H9 (cell line): Measurements from ENCODE around the gene GAS6. TPM values are rescaled to one million over a fixed set of nuclear protein-coding genes. Genes with fewer than 3 reads are reported as not detected.

Source experiments
- DNase-seq: peaks from one replicate; pipeline ENCODE4 v3.0.0-alpha.2; 2017
- H2AFZ ChIP-seq: one replicate; pipeline ENCODE4 v1.6.1; 2013; ENCODE audit warnings: mild to moderate bottlenecking, low read length, control low read depth, moderate library complexity
- H2AK5ac ChIP-seq: 2 replicates; pipeline ENCODE4 v1.6.1; 2013; ENCODE audit warnings: low read length, control low read depth, mixed read lengths; ENCODE audit not compliant: insufficient read length
- H2BK120ac ChIP-seq: one replicate; pipeline ENCODE4 v1.6.1; 2013; ENCODE audit warnings: low read depth, mild to moderate bottlenecking, low read length, control low read depth, inconsistent platforms; ENCODE audit not compliant: poor library complexity, severe bottlenecking
- H2BK12ac ChIP-seq: 2 replicates; pipeline ENCODE4 v1.6.1; 2013; ENCODE audit warnings: low read length, control low read depth, mixed read lengths, low read depth; ENCODE audit not compliant: insufficient read length
- H2BK15ac ChIP-seq: 2 replicates; pipeline ENCODE4 v1.6.1; 2013; ENCODE audit warnings: low read depth, low read length, control low read depth
- H2BK20ac ChIP-seq: one replicate; pipeline ENCODE4 v1.6.1; 2013; ENCODE audit warnings: low read depth, mild to moderate bottlenecking, low read length, control low read depth, inconsistent platforms; ENCODE audit not compliant: poor library complexity, severe bottlenecking
- H2BK5ac ChIP-seq: 2 replicates; pipeline ENCODE4 v1.6.1; 2013; ENCODE audit warnings: low read length, control low read depth, mixed read lengths; ENCODE audit not compliant: insufficient read length
- H3K14ac ChIP-seq: 2 replicates; pipeline ENCODE4 v1.6.1; 2013; ENCODE audit warnings: low read length, control low read depth; ENCODE audit not compliant: insufficient read depth
- H3K18ac ChIP-seq: 2 replicates; pipeline ENCODE4 v1.6.1; 2013; ENCODE audit warnings: low read depth, mild to moderate bottlenecking, mixed read lengths, low read length, control low read depth; ENCODE audit not compliant: insufficient read length
- H3K23ac ChIP-seq: 2 replicates; pipeline ENCODE4 v1.6.1; 2013; ENCODE audit warnings: low read length, control low read depth, mixed read lengths, low read depth; ENCODE audit not compliant: insufficient read length
- H3K23me2 ChIP-seq: 2 replicates; pipeline ENCODE4 v1.6.1; 2013; ENCODE audit warnings: low read depth, mild to moderate bottlenecking, mixed read lengths, low read length, control low read depth; ENCODE audit not compliant: insufficient read length, poor library complexity, severe bottlenecking
- H3K27ac ChIP-seq: 2 replicates; pipeline ENCODE4 v1.5.1; 2013; ENCODE audit warnings: low read length, control low read depth, mixed read lengths, low read depth; ENCODE audit not compliant: insufficient read length
- H3K27me3 ChIP-seq: 2 replicates; pipeline ENCODE4 v1.6.1; 2013; ENCODE audit warnings: low read length, control low read depth, inconsistent platforms; ENCODE audit not compliant: insufficient read depth
- H3K4ac ChIP-seq: 2 replicates; pipeline ENCODE4 v1.6.1; 2013; ENCODE audit warnings: low read depth, mild to moderate bottlenecking, control low read depth, inconsistent platforms, low read length, moderate library complexity
- H3K4me1 ChIP-seq: 2 replicates; pipeline ENCODE4 v1.6.1; 2013; ENCODE audit warnings: low read length, control low read depth, inconsistent platforms; ENCODE audit not compliant: insufficient read depth
- H3K4me2 ChIP-seq: 2 replicates; pipeline ENCODE4 v1.6.1; 2013; ENCODE audit warnings: low read length, control low read depth, mixed read lengths; ENCODE audit not compliant: insufficient read length, insufficient read depth
- H3K56ac ChIP-seq: 2 replicates; pipeline ENCODE4 v1.6.1; 2013; ENCODE audit warnings: low read depth, mild to moderate bottlenecking, mixed read lengths, low read length, control low read depth; ENCODE audit not compliant: insufficient read length
- H3K79me1 ChIP-seq: 2 replicates; pipeline ENCODE4 v1.6.1; 2013; ENCODE audit warnings: low read depth, mild to moderate bottlenecking, moderate library complexity, low read length, control low read depth, inconsistent platforms; ENCODE audit not compliant: insufficient read depth, poor library complexity, severe bottlenecking
- H3K79me2 ChIP-seq: 2 replicates; pipeline ENCODE4 v1.6.1; 2013; ENCODE audit warnings: low read length, control low read depth, inconsistent platforms; ENCODE audit not compliant: insufficient read depth
- H3K9ac ChIP-seq: 2 replicates; pipeline ENCODE4 v1.6.1; 2013; ENCODE audit warnings: low read length, control low read depth, mixed read lengths; ENCODE audit not compliant: insufficient read length; ENCODE audit errors: extremely low read depth
- H3K9me3 ChIP-seq: one replicate; pipeline ENCODE4 v1.6.1; 2013; ENCODE audit warnings: low read depth, low read length, inconsistent platforms; ENCODE audit not compliant: control insufficient read depth
- H3T11ph ChIP-seq: one replicate; pipeline ENCODE4 v1.6.1; 2013; ENCODE audit warnings: mild to moderate bottlenecking, low read length, control low read depth, inconsistent platforms
- H4K20me1 ChIP-seq: one replicate; pipeline ENCODE4 v1.6.1; 2013; ENCODE audit not compliant: control insufficient read depth, insufficient read length, insufficient read depth
- H4K5ac ChIP-seq: 2 replicates; pipeline ENCODE4 v1.6.1; 2013; ENCODE audit warnings: low read depth, mild to moderate bottlenecking, mixed read lengths, low read length, control low read depth; ENCODE audit not compliant: insufficient read length
- H4K8ac ChIP-seq: replicated peaks from 2 replicates; pipeline ENCODE4 v1.6.1; 2013; ENCODE audit warnings: low read length, control low read depth, mixed read lengths, low read depth; ENCODE audit not compliant: insufficient read length
- H4K91ac ChIP-seq: 2 replicates; pipeline ENCODE4 v1.6.1; 2013; ENCODE audit warnings: low read depth, mild to moderate bottlenecking, moderate library complexity, mixed read lengths, low read length, control low read depth; ENCODE audit not compliant: insufficient read length
- H3K27ac Mint-ChIP-seq, 3 experiments: 2 replicates in 2 of 3; 3 replicates in 1 of 3; pipeline ENCODE4 v1.8.0; 2020 to 2021; ENCODE audit warnings: mixed read lengths in 3 of 3, mild to moderate bottlenecking in 1 of 3, moderate library complexity in 1 of 3
- H3K27me3 Mint-ChIP-seq: 2 replicates; pipeline ENCODE4 v1.8.0; 2021; ENCODE audit warnings: low read depth, mild to moderate bottlenecking, moderate library complexity, mixed read lengths
- H3K36me3 Mint-ChIP-seq, 3 experiments: 2 replicates in 2 of 3; 3 replicates in 1 of 3; pipeline ENCODE4 v1.8.0; 2020 to 2021; ENCODE audit warnings: low read depth in 3 of 3, mixed read lengths in 3 of 3; ENCODE audit not compliant: insufficient read depth in 1 of 3
- H3K4me1 Mint-ChIP-seq, 2 experiments: 2 replicates each; pipeline ENCODE4 v1.8.0; 2020; ENCODE audit warnings: mixed read lengths in 2 of 2
- H3K4me3 Mint-ChIP-seq, 2 experiments: 2 replicates in 1 of 2; 3 replicates in 1 of 2; pipeline ENCODE4 v1.8.0; 2020 to 2021; ENCODE audit warnings: mild to moderate bottlenecking in 2 of 2, mixed read lengths in 2 of 2, moderate library complexity in 1 of 2
- H3K9me3 Mint-ChIP-seq, 2 experiments: 2 replicates in 1 of 2; 3 replicates in 1 of 2; pipeline ENCODE4 v1.8.0; 2020; ENCODE audit warnings: mild to moderate bottlenecking in 2 of 2, mixed read lengths in 2 of 2, moderate library complexity in 1 of 2
- WGBS: extraction: QIAGEN DNeasy Blood & Tissue Kit; methylation state at CpG from one replicate; pipeline ENCODE4 v1.1.7; 2013; ENCODE audit warnings: missing lambda C conversion rate, low lambda C conversion rate, mixed read lengths; ENCODE audit not compliant: insufficient read length; ENCODE audit errors: extremely low coverage; 5-methylcytosine and 5-hydroxymethylcytosine counted together
- total RNA-seq: library from RNA; stranded (reverse); gene quantifications from 2 replicates; pipeline ENCODE4 v1.2.1, GENCODE V29; 2021
- TF ChIP-seq, protein P1 (sequence below): fragments of 200-600 bp; sonication (generic); conservative IDR thresholded peaks from 3 replicates; pipeline ENCODE4 v1.8.0; 2021; ENCODE audit warnings: antibody characterized with exemption, mild to moderate bottlenecking

GAS6 gene
- total RNA-seq, 1 experiment from 2014 or later: 20.5 TPM

DNA sequence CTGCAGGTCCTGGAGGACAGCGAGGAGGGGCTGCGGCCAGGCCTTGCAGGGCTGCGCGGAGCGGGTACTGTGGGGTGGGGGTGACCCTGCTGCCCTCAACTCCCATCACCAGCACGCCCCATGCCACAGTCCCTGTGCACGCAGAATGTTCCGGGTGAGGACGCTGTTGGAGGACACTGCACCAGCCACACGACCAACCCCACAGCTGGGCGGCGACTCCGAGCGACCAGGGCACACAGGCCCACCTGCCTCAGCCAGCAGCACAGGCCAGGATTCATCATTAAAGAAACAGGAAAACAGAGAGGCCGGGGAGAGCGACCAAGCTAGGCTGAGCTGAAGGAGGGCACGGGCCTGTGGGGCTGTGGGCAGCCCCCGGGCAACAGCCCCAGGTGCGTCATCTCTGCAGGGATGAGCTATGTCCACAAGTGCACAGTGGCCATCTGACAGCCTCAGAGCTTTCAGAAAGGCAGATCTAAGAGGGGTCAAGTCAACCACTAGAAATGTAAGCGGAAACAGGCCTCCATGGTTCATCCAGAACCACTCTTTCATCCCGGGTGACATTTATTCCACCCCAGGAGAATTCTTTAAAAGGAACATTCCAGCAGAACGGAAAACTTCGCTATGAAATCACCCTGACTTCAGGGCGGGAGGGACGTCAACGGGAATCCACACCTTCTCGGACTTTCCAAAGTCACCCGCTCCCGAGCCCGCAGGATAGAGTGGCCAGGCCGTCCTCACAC is 1.5 kb downstream of the GAS6 start:
- TF ChIP-seq, protein P1, sequence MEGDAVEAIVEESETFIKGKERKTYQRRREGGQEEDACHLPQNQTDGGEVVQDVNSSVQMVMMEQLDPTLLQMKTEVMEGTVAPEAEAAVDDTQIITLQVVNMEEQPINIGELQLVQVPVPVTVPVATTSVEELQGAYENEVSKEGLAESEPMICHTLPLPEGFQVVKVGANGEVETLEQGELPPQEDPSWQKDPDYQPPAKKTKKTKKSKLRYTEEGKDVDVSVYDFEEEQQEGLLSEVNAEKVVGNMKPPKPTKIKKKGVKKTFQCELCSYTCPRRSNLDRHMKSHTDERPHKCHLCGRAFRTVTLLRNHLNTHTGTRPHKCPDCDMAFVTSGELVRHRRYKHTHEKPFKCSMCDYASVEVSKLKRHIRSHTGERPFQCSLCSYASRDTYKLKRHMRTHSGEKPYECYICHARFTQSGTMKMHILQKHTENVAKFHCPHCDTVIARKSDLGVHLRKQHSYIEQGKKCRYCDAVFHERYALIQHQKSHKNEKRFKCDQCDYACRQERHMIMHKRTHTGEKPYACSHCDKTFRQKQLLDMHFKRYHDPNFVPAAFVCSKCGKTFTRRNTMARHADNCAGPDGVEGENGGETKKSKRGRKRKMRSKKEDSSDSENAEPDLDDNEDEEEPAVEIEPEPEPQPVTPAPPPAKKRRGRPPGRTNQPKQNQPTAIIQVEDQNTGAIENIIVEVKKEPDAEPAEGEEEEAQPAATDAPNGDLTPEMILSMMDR: no peak
- Histone ChIP-seq H2BK15ac (no peak overlapping the region), H2BK12ac (no peak overlapping the region), H2BK20ac (no peak overlapping the region), H3K56ac (no peak overlapping the region), H3K18ac (no peak overlapping the region), H3K4me1 (peaks cover 14% of the 10 kb centered on the region; the same call in 1 of the 2 replicates), H2AFZ (no peak overlapping the region), H3K23me2 (peaks cover 7% of the 10 kb centered on the region), H4K20me1 (peaks cover 2% of the 10 kb centered on the region), H4K91ac (no peak overlapping the region), H3K27ac (no peak overlapping the region), H3K4me2 (no peak overlapping the region), H3K9ac (no peak overlapping the region), H4K5ac (no peak overlapping the region), H3K23ac (no peak overlapping the region), H2AK5ac (no peak overlapping the region), H2BK5ac (no peak overlapping the region), H3K9me3 (no peaks in the 10 kb centered on the region), H3K79me2 (no peaks in the 10 kb centered on the region; the same call in 1 of the 2 replicates), H3K79me1 (no peaks in the 10 kb centered on the region), H3T11ph (no peak overlapping the region), H4K8ac (no peak overlapping the region), H3K4ac (no peak overlapping the region), H3K14ac (no peak overlapping the region), H2BK120ac (no peak overlapping the region), H3K27me3 (peaks cover 4% of the 10 kb centered on the region; the same call in 1 of the 2 replicates)
- DNase-seq: peak; percentile 29
- Mint-ChIP-seq H3K27me3 (peaks cover 42% of the 10 kb centered on the region), H3K4me3 (peak overlapping the region; percentile 61 to 77), H3K27ac (no peak overlapping the region), H3K9me3 (peaks cover 0 to 6% of the 10 kb centered on the region in 2 experiments; a peak in 2 of 5 replicates), H3K4me1 (peaks cover 45 to 58% of the 10 kb centered on the region in 2 experiments), H3K36me3 (peaks cover 0 to 16% (median 10%) of the 10 kb centered on the region in 3 experiments; a peak in 4 of 7 replicates)
- no CpG with 5 or more reads among the region's 31 CpGs for WGBS
